ENCODE measurements around the gene FOXJ1.

GRCh38 chr17:76159157-76159556 is 18.1 kb upstream of the FOXJ1 start:
- TF ChIP-seq EZH2phosphoT487 (IDR thresholded peaks at IDR 0.05; ENCODE audit: borderline replicate concordance, low read length) (no peak), CTCF (IDR thresholded peaks at IDR 0.05; ENCODE audit: low read depth, low read length, poor library complexity, severe bottlenecking) (no peak)
